GM21717 (cell line): ENCODE measurements around the gene DDAH1.

Experiments
- ATAC-seq: cut with Tn5 transposase; IDR thresholded peaks from one replicate; pipeline ENCODE4 v1.9.1; 2021; ENCODE audit warnings: mild to moderate bottlenecking, moderate library complexity; ENCODE audit not compliant: unreplicated experiment

DDAH1 gene

DNA sequence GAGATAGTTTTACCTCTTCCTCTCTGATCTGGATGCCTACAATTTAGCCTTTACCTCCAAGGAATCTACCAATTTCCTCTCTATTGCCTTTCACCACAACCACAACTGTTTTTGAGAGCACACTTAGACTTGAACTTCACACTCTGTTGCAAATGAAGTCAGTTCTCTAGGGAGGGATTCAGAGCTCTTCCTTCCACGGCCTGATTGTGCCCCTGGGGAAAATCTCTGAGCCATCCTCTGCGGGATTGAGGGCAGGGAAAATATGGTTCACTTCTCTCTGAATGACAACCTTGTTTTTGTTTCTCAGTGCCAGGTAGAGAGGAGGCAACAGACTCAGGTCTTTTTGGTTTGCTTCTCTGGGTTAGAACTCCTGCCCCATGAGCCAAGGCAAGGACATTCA, 153.1 kb downstream of the DDAH1 start:
- no peak for ATAC-seq

GRCh38 chr1:85308833-85309350, 156.1 kb downstream of the DDAH1 start:
- ATAC-seq = no peak

DNA sequence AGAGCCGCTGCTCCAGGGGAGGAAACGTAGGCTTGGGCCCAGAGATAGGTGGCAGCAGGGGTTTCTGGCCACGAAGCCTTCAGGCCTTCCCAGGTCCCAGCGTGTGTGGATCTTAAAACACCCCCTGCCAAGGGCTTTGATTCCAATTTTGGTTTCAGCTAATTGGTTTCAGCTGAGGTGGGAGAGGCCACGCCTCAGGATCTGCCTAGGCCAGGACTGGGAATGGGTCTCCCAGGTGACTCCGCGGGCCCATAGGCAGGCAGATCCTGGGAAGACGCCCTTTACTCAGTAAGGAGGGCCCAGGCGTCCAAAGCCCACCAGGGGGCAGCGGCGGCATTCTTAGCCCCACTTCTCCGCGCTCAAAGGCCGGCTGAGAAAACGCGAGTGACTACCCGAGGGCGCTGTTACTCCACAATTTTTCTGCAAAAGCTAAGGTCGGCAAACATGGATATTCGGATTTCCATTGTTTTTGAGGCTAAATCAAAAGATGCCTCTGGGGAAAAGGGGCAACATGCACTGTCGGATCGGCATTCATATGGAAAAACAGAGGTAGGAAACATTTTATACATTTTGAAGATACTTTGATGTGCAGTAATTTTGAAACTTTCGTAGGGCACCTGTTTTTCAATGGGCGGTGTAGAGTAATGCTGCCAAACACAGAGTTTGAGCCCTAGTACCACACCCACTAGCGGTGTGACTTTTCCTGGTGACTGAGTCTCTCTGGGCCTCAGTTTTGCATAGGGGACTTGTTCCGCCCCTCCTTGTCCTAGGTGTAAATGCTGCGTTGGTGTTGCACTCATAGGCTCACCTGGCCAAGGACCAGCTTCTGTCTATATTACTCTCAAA, 156.7 kb downstream of the DDAH1 start:
- peak; percentile 82 for ATAC-seq

- no peak for ATAC-seq
These were observed 158.7 kb downstream of the DDAH1 start for GRCh38 chr1:85306236-85306635.

DNA sequence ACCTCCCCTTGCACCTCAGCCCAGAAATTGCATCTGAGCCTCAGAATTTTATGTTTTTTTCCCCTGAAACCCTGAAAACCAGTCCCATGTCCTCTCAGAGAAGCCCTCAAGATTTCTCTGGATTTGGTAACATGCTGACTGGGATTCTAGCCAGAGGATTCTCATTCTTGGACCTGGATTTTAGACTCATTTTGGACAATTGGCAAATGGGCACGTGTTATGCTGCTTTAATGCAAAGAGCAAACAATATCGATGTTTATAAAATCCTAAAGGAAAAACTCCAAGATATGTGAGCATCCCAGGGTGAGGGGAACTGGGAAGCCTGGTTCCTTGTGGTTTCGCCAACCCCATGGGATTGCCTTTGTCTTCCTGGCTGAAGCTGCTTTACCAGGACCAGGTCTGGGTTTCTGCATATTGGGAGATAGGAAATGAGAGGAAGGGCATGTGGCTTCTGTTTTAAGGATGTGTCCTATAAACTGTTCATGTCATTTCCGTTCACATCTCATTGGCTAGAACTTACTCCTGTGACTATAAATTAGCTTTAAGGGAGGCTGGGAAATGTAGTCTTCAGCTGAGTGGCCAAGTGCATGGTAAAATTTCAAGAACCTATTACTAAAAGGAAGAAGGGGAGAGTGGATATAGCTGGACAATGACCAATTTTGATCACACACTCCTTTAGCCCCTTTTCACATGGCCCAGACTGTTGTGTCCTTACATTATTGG, 161.4 kb downstream of the DDAH1 start:
- no peak for ATAC-seq

DNA sequence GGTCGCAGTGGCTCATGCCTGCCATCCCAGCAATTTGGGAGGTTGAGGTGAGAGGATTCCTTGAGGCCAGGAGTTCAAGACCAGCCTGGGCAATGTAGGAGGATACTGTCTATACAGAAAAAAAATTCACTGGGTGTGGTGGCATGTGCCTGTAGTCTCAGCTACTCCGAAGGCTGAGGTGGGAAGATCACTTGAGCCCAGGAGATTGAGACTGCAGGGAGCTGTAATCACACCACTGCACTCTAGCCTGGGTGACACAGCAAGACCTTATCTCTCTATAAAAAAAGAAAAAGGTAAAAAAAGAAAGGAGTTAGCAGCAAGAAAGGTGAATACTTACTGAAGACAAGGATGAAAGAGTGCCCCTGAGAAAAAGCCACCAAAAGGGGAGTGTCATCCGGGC, 164.8 kb downstream of the DDAH1 start:
- no peak for ATAC-seq

- peak; percentile 95 for ATAC-seq
These were observed 166.9 kb downstream of the DDAH1 start for GRCh38 chr1:85297855-85298629.

GRCh38 chr1:85297538-85297854, 167.5 kb downstream of the DDAH1 start:
- ATAC-seq = no peak

DNA sequence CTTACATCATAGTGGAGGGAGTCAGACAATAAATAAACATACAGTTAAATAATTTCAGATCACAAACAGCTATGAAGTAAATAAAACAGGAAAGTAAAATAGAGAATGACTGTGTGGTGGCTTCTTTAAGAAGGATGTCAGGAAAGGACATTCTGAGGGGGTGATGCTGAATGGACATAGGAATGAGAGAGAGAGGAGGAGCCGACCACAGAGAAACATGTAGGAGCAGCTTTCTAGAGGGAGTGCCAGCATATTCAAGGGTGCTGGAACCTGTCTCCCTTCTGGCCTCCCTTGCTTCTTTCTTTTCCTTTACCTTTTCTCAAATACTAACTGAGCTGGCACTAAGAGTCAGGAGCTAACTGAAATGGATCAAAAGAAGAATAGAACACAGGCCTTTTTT, 168.0 kb downstream of the DDAH1 start:
- no peak for ATAC-seq

GRCh38 chr1:85295654-85296053, 169.3 kb downstream of the DDAH1 start:
- no peak for ATAC-seq

- ATAC-seq = no peak
These were observed 169.9 kb downstream of the DDAH1 start for GRCh38 chr1:85295006-85295431.

DNA sequence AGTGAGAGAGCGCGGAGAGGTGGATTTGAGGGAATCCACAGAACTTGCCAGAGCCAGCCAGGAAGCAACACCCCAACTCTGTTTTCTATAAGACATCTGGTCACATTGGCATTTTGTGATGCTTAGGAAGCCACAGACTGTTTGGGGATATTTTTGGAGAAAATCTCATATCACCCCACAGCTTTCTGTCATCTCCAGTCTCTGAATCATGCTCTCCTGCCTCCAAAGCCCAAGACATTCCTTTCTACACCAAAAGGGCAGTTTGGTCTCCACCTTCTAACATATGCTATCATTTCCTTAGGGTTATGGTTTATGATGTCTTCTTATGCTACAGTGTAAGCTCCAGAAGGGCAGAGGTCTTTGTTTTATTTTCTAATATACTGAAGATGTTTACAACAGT, 174.1 kb downstream of the DDAH1 start:
- ATAC-seq = no peak

DNA sequence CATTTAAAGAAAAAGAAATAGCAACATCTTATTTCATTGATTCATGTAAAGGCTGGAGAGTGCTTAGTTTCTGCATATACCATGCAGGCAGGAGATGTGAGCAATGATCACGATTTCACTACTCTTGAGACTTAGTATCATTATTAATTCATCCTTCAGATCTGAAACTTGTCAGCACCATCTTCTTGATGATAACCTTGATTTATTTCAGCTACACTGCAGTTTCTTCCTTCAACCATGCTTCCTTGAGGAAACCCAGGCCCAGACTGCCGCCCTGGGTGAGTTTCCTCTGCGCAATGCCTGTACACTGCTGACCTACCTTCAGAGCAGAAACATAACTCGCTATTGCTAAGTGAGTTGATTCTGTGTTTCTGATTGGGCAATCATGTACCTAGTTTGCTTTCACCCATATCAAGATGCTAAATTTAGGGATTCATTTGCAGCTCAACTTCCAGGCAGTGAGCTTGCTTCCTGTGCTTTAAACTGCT, 175.1 kb downstream of the DDAH1 start:
- ATAC-seq = peak; percentile 85

DNA sequence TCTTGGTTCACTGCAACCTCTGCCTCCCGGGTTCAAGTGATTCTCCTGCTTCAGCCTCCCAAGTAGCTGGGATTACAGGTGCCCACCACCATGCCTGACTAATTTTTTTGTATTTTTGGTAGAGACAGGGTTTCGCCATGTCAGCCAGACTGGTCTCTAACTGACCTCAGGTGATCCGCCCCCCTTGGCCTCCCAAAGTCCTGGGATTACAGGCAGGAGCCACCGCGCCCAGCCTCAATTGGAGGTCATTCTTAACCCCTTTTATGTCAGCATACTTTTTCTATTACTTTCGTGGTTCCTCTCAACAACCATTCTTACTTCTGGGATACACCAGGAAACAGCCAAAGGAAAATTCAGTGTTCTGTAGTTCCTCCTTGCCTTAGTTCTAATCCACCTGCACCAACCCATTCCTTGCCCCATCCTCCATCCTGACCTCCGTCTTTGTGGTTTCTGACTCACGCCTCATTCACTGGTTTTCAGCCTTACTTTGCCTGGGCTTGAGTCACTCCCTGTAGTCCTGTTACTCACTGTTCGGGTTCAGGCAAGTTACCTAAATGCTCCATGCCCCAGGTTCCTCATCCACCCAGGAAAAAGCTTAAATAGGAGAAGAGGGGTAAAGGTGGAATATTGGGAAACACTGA, 175.6 kb downstream of the DDAH1 start:
- ATAC-seq = peak; percentile 28

DNA sequence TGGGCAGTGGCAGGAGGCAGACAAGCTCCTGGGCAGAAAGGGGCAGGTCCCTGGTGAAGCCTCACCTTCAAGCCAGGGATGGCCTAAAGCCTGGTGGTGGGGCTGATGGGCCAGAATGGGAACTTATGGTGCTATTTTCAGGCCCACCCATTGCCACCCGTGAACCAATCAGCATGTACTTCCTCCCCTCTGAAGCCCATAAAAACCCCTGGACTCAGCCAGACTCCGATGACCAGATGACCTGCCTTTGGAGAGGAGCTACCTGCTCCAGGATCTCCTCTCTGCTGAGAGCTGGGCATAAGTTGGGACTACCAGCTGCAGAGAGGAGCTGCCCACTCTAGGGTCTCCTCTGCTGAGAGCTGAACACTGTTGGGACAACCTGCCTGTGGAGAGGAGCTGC, 180.8 kb downstream of the DDAH1 start:
- ATAC-seq = no peak

- no peak for ATAC-seq
These were observed 181.3 kb downstream of the DDAH1 start for GRCh38 chr1:85283475-85284199.

GRCh38 chr1:85282424-85282823, 182.5 kb downstream of the DDAH1 start:
- ATAC-seq = no peak

DNA sequence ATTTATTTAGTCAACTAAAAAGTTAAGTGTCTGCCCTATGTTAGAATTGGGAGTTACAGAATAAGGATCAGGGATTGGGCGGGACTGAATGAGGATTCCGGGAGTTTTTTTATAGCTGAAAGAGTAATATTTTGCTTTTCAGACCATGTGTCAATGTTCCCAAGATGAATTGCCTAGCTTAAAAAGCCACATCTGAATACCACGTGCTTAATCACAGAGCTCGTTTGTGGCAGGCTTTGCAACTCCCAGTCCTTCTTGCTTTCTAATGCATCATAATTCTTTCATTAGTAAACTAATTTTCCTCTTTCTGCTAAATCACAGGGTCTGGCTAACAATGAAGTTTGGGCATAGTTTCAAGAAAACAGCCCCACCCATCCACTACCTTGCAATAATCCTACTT, 184.3 kb downstream of the DDAH1 start:
- ATAC-seq = no peak

DNA sequence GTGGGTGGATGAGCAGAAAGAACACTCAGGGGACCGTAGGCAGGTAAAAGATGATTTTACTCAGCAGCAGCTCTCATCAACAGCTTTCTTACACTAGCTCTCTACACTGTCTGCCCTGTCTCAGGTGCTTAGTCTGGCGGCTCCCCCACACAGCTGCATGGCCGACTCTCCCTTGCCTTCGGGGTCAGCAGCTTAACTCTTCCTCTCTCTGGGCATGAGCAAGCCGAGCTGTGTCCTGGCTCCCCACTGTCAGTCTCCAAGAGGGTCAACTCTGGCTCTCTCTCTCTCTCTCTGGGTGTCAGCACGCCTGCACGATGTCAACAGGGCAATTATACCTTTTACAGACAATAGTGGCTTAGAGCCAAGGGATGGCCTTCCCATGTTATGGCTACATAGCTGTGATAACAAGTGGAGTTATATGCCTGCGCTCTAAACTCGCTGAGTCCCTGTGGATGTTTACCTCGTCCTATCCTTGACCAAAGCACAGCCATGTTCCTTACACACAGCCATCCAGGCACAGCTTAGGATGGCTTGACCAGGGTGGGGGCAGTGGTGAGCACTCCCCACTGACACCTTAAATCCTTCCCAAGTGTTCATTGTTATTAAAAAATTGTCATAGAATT, 185.4 kb downstream of the DDAH1 start:
- no peak for ATAC-seq

DNA sequence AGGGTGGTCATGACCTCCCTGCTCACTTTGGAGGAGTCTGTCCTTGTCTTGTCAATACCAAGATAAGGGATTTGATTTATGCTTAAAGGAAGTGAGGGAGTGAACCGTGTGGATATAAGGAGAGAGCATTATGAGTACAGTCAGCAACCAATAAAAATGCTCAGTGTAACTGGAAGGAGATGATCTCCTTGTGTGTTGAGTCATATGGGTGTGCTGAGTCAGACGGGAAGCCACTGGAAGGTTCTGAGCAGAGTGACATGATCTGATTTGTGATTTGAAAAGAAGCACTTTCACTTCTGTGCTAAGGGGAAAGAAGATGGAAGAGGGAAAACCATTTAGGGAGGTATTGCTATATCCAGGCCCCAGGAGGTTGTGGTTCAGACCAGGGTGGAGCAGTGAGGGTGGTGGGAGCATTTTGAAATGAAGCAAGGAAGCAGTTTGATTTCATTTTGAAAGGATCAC, 186.1 kb downstream of the DDAH1 start:
- ATAC-seq = no peak
